Astrocyte of the hippocampus (primary cell): Measurements from ENCODE around the gene PROCA1.
"Not testable (repeated sequence)": the region's sequence is repeated elsewhere in the genome, so short reads cannot be mapped to it uniquely, and the experiment has no call there.

Experiments used
- DNase-seq: peaks from one replicate; pipeline ENCODE4 v3.0.0; 2011; ENCODE audit warnings: low read depth, low spot score

Gene PROCA1

GRCh38 chr17:28744104-28744971 is 32.6 kb upstream of the PROCA1 start:
- DNase-seq: peak; percentile 83

- DNase-seq: peak; percentile 95
These were observed 31.8 kb upstream of the PROCA1 start, which contains the start of gene TRAF4 for GRCh38 chr17:28743243-28744103. TRAF4 (plus strand) TSS chr17:28744011; CDS start chr17:28744113, 102 bp downstream.

- DNase-seq: no peak
These were observed 30.0 kb upstream of the PROCA1 start for GRCh38 chr17:28741358-28742349.

DNA sequence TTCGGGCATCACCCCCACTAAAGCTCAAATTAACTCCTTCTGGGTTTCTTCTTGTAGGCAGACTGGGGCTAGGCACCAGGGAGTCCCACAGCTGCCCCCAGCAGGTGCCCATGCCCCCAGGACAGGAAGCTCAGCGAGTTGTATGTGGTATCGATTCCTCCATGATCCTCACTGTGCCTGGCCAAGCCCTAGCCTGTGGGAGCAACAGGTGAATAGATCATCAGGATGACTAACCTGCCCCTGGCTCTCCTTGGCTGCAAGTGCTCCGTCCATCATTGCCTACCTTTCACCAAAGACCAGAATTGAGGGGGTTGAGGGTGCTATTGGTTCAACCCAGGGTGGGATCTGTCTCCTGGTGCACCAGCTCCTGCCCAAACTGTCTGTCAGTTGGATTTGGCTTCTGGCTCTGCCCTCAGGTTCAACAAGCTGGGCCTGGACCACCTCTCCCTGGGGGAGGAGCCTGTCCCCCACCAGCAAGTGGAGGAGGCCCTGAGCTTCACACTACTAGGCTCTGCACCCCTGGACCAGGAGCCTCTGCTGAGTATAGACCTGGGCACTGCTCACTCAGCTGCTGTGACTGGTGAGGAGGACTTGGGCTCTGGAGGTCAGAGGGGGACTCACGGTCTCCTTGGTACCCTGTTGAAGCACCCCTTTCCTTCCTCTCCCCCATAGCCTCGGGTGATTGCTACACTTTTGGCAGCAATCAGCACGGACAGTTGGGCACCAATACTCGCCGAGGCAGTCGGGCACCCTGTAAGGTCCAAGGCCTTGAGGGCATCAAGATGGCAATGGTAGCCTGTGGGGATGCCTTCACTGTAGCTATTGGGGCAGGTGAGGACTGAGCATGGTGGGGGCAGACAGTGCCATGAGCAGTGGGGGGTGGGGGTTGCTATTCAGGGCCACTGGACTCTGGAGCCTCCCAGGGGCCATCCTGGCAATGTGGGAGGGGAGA is 29.0 kb upstream of the PROCA1 start:
- DNase-seq: no peak

DNA sequence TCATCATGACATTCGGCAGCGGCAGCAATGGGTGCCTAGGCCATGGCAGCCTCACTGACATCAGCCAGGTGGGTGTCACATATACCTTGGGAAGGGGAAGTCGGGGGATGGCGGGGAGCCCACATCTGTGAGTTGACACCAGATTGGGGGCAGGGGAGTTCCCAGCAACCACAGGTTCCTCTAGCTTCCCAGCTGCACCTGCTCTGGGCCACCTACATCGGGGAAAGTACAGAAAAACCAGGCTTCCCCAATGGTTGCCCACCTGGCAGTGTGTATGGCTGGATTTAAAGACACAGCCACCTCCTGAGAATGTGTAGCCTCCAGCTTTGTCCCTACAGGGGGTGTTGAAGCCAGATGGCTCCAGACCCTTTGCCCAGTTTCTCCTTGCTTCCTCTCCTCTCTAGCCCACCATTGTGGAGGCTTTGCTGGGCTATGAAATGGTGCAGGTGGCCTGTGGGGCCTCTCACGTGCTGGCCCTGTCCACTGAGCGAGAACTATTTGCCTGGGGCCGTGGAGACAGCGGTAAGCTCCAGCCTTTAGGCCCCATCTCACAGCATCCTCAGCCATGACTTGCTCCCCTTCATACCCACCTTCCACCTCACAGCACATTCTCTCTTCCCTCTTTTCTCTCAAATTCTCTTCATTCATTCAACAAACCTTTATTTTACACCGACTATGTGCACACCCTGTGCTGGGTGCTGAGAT is 27.1 kb upstream of the PROCA1 start:
- no peak for DNase-seq

GRCh38 chr17:28737770-28738679 is 26.3 kb upstream of the PROCA1 start:
- DNase-seq: no peak

DNA sequence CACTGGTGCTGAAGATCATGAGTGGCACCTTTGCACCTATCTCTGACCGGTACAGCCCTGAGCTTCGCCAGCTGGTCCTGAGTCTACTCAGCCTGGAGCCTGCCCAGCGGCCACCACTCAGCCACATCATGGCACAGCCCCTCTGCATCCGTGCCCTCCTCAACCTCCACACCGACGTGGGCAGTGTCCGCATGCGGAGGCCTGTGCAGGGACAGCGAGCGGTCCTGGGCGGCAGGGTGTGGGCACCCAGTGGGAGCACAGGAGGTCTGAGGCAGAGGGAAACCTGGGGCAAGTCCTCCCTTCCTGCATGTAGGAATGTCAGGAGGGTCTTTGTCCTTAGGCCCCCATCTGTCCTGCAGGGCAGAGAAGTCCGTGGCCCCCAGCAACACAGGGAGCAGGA is 25.6 kb upstream of the PROCA1 start:
- no peak for DNase-seq

- DNase-seq: not testable (repeated sequence)
These were observed 24.5 kb upstream of the PROCA1 start for GRCh38 chr17:28735913-28736769.

GRCh38 chr17:28735242-28735722 is 23.6 kb upstream of the PROCA1 start:
- DNase-seq: no peak

DNA sequence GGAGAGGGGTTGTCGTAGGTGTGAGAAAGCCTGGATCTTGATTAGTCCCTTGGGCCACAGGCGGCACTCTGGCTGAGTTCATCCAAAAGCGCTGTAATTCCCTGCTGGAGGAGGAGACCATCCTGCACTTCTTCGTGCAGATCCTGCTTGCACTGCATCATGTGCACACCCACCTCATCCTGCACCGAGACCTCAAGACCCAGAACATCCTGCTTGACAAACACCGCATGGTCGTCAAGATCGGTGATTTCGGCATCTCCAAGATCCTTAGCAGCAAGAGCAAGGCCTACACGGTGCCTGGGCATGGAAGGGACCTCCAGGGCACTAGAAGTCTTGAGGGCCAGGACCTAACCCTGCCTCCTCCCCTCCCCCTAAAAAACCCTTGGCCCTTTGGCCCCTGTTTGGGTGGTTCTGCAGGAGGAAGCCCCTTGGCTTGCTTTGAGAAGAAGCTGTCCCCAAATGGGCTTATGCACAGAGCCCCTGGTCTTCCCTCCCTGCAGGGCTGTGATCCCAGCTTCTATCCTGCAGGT is 23.1 kb upstream of the PROCA1 start:
- DNase-seq: no peak

- peak; percentile 53 for DNase-seq
These were observed 21.7 kb upstream of the PROCA1 start for GRCh38 chr17:28733346-28733745.

GRCh38 chr17:28729950-28730330 is 18.3 kb upstream of the PROCA1 start:
- DNase-seq: no peak

DNA sequence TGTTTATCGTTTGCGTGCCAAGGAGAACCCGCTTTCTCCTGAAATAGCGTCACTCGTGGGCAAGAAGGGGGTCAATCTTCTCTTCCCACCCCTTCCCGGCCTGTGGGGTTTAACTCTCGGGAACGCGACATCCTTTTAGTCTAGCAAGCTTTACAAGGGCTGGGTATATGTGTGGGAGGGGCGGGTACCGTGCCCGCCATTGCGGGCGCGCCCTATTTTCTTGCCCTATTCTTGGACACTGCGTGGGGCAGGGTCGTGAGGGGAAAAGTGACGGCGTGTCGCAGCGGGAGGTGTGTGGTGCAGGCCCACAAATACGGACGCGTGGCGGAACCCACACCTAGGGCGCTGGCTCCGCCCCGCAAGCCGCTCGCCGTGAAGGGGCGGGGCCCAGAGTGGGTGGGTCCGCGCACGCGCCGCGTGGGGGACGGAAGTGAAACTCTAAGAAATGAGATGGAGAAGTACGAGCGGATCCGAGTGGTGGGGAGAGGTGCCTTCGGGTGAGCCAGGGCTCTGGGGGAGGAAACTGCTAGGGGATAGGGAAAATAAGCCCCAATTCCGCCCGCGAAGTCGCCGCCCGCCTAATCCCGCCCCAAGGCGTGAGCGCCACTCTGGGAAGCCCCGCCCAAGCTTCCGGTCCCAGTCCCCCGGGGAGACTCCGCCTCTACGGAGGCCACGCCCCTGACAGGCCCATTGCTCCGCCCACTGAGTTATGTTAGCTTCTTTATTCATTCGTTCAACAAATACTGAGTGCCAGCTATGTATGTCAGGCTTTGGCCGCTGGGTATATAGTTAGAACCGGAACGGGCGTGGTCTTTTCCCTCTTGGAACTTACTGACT is 16.9 kb upstream of the PROCA1 start, which contains the start of gene NEK8:
NEK8 (plus strand) TSS at position 425 of the 837 bp plus-strand sequence; CDS start at position 451, 26 bp downstream.
- peak; percentile 96 for DNase-seq

- peak; percentile 98 for DNase-seq
These were observed 15.2 kb upstream of the PROCA1 start for GRCh38 chr17:28726627-28727491.

DNA sequence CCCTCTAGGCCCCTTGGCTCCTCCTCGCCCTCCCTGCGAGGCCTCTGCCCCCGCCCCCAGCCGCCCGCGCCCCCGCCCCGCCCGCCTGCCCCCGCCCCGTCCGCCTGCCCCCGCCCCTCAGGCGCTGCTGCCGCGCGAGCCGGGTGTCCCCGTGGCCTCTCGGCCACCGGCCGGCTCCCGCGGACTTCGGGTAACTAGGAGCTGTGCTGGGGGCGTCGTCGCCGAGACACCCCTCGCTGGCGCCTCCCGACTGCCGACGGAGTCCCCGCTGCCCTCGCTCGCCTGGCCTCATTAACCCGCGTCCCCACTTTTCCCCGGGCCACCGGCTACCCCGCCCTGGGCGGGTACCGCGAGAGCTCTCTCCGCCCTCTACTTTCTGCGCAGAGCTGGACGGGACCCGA is 14.5 kb upstream of the PROCA1 start, which contains the start of gene TLCD1:
TLCD1 (minus strand) TSS at position 8 of the 401 bp plus-strand sequence. CDS start 136 bp downstream, outside the sequence.
- peak; percentile 81 for DNase-seq
